GM10266 (cell line): ENCODE measurements around the gene BBIP1.
A peak's percentile ranks its signal among the peaks of the same experiment; 100 is the strongest.

Source experiments
- DNase-seq: peaks from one replicate; pipeline ENCODE4 v3.0.0; 2012; ENCODE audit errors: extremely low spot score
- TF ChIP-seq, protein P1 (sequence below): IDR thresholded peaks from 2 replicates; pipeline ENCODE4 v1.5.1; 2012; ENCODE audit warnings: mild to moderate bottlenecking, low read depth; ENCODE audit not compliant: control insufficient read depth, insufficient read depth; ENCODE audit errors: missing control alignments

BBIP1 gene

DNA sequence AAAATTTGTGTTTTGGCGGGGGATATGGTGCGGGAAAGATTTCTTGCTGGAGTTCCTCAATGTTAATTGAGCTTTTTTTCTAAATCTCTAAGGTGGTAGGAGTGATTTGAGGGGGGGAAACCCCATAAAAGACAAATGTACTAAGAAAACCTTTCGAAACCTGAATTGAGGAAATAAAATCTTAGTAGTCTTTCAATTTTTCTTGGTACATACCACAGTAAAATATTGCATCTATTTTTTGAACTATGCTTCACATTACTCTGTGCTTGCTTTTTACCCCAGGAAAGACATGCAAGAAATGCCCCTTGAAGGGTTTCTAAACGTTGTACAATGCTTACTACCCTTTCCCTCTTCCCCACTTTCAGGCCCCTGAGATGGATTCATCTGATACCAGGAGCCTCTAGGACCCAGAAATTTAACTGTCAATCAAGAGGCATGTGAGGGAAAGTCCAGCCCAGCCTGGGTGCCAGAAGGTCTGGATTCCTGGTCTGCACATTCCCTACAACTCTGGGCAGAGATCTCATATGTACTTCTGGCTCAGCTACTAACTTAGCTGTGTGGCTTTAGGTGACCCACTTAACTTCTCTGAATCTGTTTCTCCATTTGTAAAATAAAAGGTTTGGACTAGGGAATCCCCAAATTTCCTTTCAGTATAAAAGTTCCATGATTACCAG, 53.0 kb downstream of the BBIP1 start:
- no peak for DNase-seq
- TF ChIP-seq, protein P1, sequence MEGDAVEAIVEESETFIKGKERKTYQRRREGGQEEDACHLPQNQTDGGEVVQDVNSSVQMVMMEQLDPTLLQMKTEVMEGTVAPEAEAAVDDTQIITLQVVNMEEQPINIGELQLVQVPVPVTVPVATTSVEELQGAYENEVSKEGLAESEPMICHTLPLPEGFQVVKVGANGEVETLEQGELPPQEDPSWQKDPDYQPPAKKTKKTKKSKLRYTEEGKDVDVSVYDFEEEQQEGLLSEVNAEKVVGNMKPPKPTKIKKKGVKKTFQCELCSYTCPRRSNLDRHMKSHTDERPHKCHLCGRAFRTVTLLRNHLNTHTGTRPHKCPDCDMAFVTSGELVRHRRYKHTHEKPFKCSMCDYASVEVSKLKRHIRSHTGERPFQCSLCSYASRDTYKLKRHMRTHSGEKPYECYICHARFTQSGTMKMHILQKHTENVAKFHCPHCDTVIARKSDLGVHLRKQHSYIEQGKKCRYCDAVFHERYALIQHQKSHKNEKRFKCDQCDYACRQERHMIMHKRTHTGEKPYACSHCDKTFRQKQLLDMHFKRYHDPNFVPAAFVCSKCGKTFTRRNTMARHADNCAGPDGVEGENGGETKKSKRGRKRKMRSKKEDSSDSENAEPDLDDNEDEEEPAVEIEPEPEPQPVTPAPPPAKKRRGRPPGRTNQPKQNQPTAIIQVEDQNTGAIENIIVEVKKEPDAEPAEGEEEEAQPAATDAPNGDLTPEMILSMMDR, result no peak

DNA sequence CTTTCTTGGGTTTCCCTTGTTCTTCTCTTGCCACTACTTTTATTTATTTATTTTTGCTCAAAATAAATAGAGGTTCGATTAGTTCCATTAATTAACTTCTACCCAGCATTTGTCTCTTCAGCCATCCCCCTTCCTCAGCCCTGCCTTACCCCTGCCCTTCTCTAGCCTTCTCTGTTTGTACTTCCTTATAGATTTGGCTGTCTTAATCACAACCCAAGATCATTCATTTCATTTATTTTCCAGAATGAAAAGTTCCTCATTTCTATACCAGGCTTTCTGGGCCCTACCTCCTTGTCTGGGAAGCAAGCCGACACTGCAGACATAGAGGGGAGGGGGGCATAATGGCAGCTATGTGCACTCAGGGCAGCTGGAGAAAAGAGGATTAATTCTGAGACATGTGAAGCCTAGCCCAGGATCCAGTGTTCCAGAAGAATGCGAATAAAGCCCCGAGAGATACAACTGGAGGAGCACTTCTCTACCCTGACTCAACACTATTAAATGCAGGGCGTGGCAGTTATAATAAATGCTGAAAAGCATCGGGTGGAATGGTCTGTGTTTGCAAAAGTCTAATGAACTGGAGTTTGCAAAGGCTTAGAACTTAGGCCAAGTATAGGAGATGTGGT, 53.7 kb downstream of the BBIP1 start:
- DNase-seq, result no peak
- TF ChIP-seq, protein P1, result no peak

GRCh38 chr10:110864662-110865140, 54.3 kb downstream of the BBIP1 start:
- peak; percentile 48 for DNase-seq

DNA sequence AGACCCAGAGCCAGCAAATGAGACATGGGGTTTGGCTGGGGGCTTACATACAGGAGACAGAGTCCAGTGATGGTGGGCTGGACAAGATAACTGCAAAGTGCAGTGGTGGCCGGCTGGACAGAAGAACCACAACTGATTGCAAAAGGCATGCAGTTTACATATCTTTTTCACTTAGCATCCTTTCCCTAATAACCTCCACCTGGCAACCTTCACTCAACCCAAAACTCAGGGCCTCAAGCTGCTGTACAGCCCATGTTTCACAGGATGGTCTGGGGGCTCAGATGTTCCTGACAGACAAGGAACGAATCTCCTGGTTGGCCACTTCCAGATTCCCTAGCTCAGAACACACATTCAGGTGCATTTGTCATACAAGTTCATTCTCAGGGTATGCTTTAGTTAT, 55.0 kb downstream of the BBIP1 start:
- DNase-seq, result no peak

More at GRCh38 chr10:110864662-110865140, 54.3 kb downstream of the BBIP1 start:
- TF ChIP-seq, protein P1, result no peak

DNA sequence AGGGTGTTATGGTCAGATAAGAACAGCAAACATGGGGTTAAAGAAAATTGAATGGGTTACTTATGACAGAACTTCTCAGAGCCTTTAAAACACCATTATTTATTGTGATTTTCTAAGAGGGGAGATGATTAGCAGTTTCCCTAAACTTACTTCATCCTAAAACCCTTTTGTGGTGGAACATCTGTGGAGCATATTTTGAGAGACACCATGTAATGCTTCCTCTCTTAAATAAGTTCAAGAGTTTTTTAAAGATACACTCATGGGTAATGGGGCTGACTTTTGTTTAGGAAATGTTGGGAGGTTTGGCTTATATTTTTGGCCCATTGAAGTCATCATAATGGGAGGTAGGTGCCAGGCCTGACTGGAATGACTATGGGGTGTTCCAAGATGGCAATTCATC, 55.6 kb downstream of the BBIP1 start:
- DNase-seq, result no peak
- TF ChIP-seq, protein P1, result no peak

More for the DNA sequence above, 55.0 kb downstream of the BBIP1 start:
- TF ChIP-seq, protein P1, result no peak

DNA sequence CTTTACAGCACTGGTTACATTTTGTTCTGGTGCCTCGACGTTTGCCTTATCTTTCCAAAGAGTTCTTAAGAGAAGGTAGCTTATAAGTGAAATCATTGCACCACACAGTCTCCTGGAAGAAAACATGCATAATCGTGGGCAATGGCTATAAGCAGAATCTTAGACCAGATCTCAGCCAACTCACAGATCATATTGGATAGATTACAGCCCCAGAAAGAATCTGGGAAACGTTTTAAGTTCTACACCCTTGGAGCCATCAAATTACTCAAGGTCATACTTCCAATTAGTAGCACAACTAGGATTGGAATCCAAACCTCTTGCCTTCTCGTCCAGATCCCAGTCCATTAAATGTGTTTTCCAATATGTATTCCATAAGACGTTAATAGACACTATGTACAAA, 56.0 kb downstream of the BBIP1 start:
- DNase-seq, result no peak
- TF ChIP-seq, protein P1, result no peak
